K562 (cell line): ENCODE data around the gene GRHL3. TPM values are rescaled to one million over a fixed set of nuclear protein-coding genes. Genes with fewer than 3 reads are reported as not detected.

Experiments used
- COPS2 ChIP-seq: fragments of 450-650 bp; conservative IDR thresholded peaks from 2 replicates; pipeline ENCODE4 v1.6.1; 2016; ENCODE audit warnings: mild to moderate bottlenecking, moderate library complexity
- L3MBTL2 ChIP-seq: fragments of 450-650 bp; IDR thresholded peaks from 2 replicates; pipeline ENCODE4 v1.6.1; 2016; ENCODE audit warnings: mild to moderate bottlenecking, moderate library complexity
- MLLT1 ChIP-seq, 2 experiments: fragments of 450-650 bp; IDR thresholded peaks; 2 replicates each; pipeline ENCODE4 v1.6.1; 2016
- POLR2G ChIP-seq: fragments of 200-400 bp; formaldehyde crosslinking; IDR thresholded peaks from 2 replicates; pipeline ENCODE4 v1.6.1; 2017; ENCODE audit warnings: low read depth, mild to moderate bottlenecking, antibody characterized with exemption, low read length, moderate library complexity
- RAD21 ChIP-seq, 2 experiments: fragments of 250-450 bp in 1 of 2; fragments of 450-650 bp in 1 of 2; sonication (Bioruptor Pico) in 1 of 2; formaldehyde crosslinking in 1 of 2; IDR thresholded peaks in 1 of 2; conservative IDR thresholded peaks in 1 of 2; 2 replicates each; pipeline versions ENCODE4 v1.4.0 to v1.8.0; 2020 to 2022; ENCODE audit warnings: mild to moderate bottlenecking in 2 of 2, moderate library complexity in 1 of 2
- TOE1 ChIP-seq, 2 experiments: fragments of 450-650 bp in 1 of 2; sonication (generic) in 1 of 2; formaldehyde crosslinking in 1 of 2; IDR thresholded peaks; 2 replicates each; pipeline versions ENCODE4 v1.7.1 to v1.8.0; 2016 to 2022; ENCODE audit warnings: borderline replicate concordance in 2 of 2, mild to moderate bottlenecking in 2 of 2, antibody characterized with exemption in 1 of 2, inconsistent platforms in 1 of 2, low read depth in 1 of 2, missing genetic modification reagents in 1 of 2, moderate library complexity in 1 of 2
- ZBTB17 ChIP-seq: fragments of 450-650 bp; formaldehyde crosslinking; IDR thresholded peaks from 2 replicates; pipeline ENCODE4 v1.4.0; 2020; ENCODE audit warnings: mild to moderate bottlenecking
- ZNF175 ChIP-seq: fragments of 200-800 bp; sonication (Bioruptor generic); IDR thresholded peaks from 2 replicates; pipeline ENCODE4 v1.6.1; 2016; ENCODE audit warnings: low read depth, mild to moderate bottlenecking, missing genetic modification characterization, missing compliant biosample characterization
- ZNF263 ChIP-seq: sonication (generic); formaldehyde crosslinking; IDR thresholded peaks from 2 replicates; pipeline ENCODE4 v1.8.0; 2022; ENCODE audit warnings: mild to moderate bottlenecking, missing genetic modification reagents, borderline replicate concordance
- ZNF507 ChIP-seq: conservative IDR thresholded peaks from 2 replicates; pipeline ENCODE4 v1.6.1; 2017; ENCODE audit warnings: missing genetic modification characterization, missing compliant biosample characterization
- ZNF644 ChIP-seq: fragments of 200-800 bp; sonication (Bioruptor generic); IDR thresholded peaks from 2 replicates; pipeline ENCODE4 v1.6.1; 2016; ENCODE audit warnings: low read depth, missing genetic modification characterization, missing compliant biosample characterization
- polyA plus RNA-seq, 8 experiments: library from polyadenylated mRNA; depleted of rRNA in 4 of 8; stranded (reverse) in 5 of 8; unstranded in 3 of 8; fragments of >200 nt; fragmentation: Nextera tagmentation in 2 of 8; fragmentation: Illumina TruSeq in 1 of 8; extraction: Ambion mirVana in 2 of 8; extraction: Trizol in 1 of 8; gene quantifications; 2 replicates each; pipeline versions ENCODE4 v1.2.1 to v1.2.3, GENCODE V29; 2011 to 2014; ENCODE audit warnings: inconsistent platforms in 1 of 8, missing spikeins in 1 of 8
- total RNA-seq, 7 experiments: library from RNA; depleted of rRNA in 6 of 7; stranded (reverse); fragments of >200 nt in 6 of 7; fragmentation: Illumina TruSeq in 2 of 7; extraction: Trizol in 2 of 7; gene quantifications; 2 replicates each; pipeline versions ENCODE4 v1.2.1 to v1.2.3, GENCODE V29; 2011 to 2021; ENCODE audit warnings: low replicate concordance in 1 of 7
- TF ChIP-seq, protein P1 (sequence below): IDR thresholded peaks from 2 replicates; pipeline ENCODE4 v1.6.1; 2014; ENCODE audit warnings: antibody characterized with exemption
- TF ChIP-seq, protein P2 (sequence below): fragments of 200-800 bp; sonication (Bioruptor generic); IDR thresholded peaks from 2 replicates; pipeline ENCODE4 v1.6.1; 2017; ENCODE audit warnings: missing genetic modification characterization, missing compliant biosample characterization
- TF ChIP-seq, protein P3 (sequence below): fragments of 450-650 bp; formaldehyde crosslinking; IDR thresholded peaks from 2 replicates; pipeline ENCODE4 v1.4.0; 2022; ENCODE audit warnings: missing genetic modification characterization
- TF ChIP-seq, protein P4 (sequence below): fragments of 450-650 bp; formaldehyde crosslinking; IDR thresholded peaks from 2 replicates; pipeline ENCODE4 v1.4.0; 2020; ENCODE audit warnings: mild to moderate bottlenecking, mixed read lengths

GRHL3 gene
- total and polyA plus RNA-seq, 9 of the 15 experiments (the other 6 are each of a cell fraction or from before 2014, with no cell fraction given), result 0.01 to 0.04 TPM; not detected in 7

- TF ChIP-seq MLLT1 (IDR thresholded peaks at IDR 0.05) (peak in 1 of 2 experiments; percentile 98; a peak in 2 of 4 replicates), TOE1 (IDR thresholded peaks at IDR 0.05; ENCODE audit: borderline replicate concordance) (peak; percentile 68; the same call in 1 of the 2 replicates), TOE1 (CRISPR knock-in tag; IDR thresholded peaks at IDR 0.05; ENCODE audit: borderline replicate concordance, low read depth) (no peak), COPS2 (no peak), ZNF263 (CRISPR knock-in tag) (no peak), RAD21 (CRISPR knock-in tag; conservative IDR thresholded peaks at IDR 0.05 in 1 of 2, IDR thresholded peaks at IDR 0.05 in 1 of 2) (no peak), L3MBTL2 (peak; percentile 73), ZBTB17 (CRISPR knock-in tag) (peak; percentile 99), ZNF507 (tag) (no peak), POLR2G (no peak), ZNF644 (peak; percentile 65; the same call in 1 of the 2 replicates), ZNF175 (peak; percentile 39; the same call in 1 of the 2 replicates)
- TF ChIP-seq, protein P1, sequence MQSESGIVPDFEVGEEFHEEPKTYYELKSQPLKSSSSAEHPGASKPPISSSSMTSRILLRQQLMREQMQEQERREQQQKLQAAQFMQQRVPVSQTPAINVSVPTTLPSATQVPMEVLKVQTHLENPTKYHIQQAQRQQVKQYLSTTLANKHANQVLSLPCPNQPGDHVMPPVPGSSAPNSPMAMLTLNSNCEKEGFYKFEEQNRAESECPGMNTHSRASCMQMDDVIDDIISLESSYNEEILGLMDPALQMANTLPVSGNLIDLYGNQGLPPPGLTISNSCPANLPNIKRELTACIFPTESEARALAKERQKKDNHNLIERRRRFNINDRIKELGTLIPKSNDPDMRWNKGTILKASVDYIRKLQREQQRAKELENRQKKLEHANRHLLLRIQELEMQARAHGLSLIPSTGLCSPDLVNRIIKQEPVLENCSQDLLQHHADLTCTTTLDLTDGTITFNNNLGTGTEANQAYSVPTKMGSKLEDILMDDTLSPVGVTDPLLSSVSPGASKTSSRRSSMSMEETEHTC, result peak; percentile 71; the same call in 1 of the 2 replicates
- TF ChIP-seq, protein P2, sequence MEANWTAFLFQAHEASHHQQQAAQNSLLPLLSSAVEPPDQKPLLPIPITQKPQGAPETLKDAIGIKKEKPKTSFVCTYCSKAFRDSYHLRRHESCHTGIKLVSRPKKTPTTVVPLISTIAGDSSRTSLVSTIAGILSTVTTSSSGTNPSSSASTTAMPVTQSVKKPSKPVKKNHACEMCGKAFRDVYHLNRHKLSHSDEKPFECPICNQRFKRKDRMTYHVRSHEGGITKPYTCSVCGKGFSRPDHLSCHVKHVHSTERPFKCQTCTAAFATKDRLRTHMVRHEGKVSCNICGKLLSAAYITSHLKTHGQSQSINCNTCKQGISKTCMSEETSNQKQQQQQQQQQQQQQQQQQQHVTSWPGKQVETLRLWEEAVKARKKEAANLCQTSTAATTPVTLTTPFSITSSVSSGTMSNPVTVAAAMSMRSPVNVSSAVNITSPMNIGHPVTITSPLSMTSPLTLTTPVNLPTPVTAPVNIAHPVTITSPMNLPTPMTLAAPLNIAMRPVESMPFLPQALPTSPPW (CRISPR knock-in tag), result peak; percentile 72
- TF ChIP-seq, protein P3, sequence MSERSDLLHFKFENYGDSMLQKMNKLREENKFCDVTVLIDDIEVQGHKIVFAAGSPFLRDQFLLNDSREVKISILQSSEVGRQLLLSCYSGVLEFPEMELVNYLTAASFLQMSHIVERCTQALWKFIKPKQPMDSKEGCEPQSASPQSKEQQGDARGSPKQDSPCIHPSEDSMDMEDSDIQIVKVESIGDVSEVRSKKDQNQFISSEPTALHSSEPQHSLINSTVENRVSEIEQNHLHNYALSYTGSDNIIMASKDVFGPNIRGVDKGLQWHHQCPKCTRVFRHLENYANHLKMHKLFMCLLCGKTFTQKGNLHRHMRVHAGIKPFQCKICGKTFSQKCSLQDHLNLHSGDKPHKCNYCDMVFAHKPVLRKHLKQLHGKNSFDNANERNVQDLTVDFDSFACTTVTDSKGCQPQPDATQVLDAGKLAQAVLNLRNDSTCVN, result peak; percentile 69; the same call in 1 of the 2 replicates
- TF ChIP-seq, protein P4, sequence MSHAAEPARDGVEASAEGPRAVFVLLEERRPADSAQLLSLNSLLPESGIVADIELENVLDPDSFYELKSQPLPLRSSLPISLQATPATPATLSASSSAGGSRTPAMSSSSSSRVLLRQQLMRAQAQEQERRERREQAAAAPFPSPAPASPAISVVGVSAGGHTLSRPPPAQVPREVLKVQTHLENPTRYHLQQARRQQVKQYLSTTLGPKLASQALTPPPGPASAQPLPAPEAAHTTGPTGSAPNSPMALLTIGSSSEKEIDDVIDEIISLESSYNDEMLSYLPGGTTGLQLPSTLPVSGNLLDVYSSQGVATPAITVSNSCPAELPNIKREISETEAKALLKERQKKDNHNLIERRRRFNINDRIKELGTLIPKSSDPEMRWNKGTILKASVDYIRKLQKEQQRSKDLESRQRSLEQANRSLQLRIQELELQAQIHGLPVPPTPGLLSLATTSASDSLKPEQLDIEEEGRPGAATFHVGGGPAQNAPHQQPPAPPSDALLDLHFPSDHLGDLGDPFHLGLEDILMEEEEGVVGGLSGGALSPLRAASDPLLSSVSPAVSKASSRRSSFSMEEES (CRISPR knock-in tag), result peak; percentile 10; the same call in 1 of the 2 replicates
Measured at GRCh38 chr1:24331961-24332673, 13.0 kb downstream of the GRHL3 start (continued).
